ENCODE data around the gene CSNK2A1. TPM values are rescaled to one million over a fixed set of nuclear protein-coding genes. Genes with fewer than 3 reads are reported as not detected.

The CSNK2A1 gene
- total RNA-seq (2014; rRNA removed; shearing (Covaris generic)) = 244 and 252 TPM in 2 replicates
- 73.2 and 85.1 TPM in 2 replicates for polyA plus RNA-seq (2016; fragmentation: Nextera tagmentation; extraction: Ambion mirVana)
- long read RNA-seq, full-length matches to known transcripts = 36 of 59 reads
- long read RNA-seq, partial matches to known transcripts = 3 of 59 reads
- long read RNA-seq, other reads (novel, unspliced or antisense) = 20 of 59 reads

- H2AFZ ChIP-seq = peak within 1 kb of the TSS; percentile 1
- H3F3A ChIP-seq (replicated peaks; ENCODE audit: low read depth) = no peaks in the 10 kb centered on the region
- peaks cover 44% of the 10 kb centered on the region for H3K4me1 Mint-ChIP-seq
- H4K20me1 ChIP-seq (replicated peaks; ENCODE audit: insufficient read depth) = peaks cover 42% of the 10 kb centered on the region
- H3K27me3 ChIP-seq (ENCODE audit: insufficient read depth) = peaks cover 9% of the 10 kb centered on the region; the same call in 1 of the 2 replicates
- peak within 1 kb of the TSS; percentile 88 for H3K4me3 Mint-ChIP-seq
- peak; percentile 95 for ATAC-seq
- peaks cover 25% of the 10 kb centered on the region for H3K36me3 Mint-ChIP-seq (ENCODE audit: low read depth)
- H3K4me1 ChIP-seq (ENCODE audit: insufficient read depth) = peaks cover 32% of the 10 kb centered on the region
- no peaks in the 10 kb centered on the region for H3K9me2 ChIP-seq (ENCODE audit: insufficient read depth)
- peak; percentile 98 for DNase-seq (ENCODE audit: low spot score)
- peaks cover 3% of the 10 kb centered on the region; the same call in 1 of the 3 replicates for H3K9me3 Mint-ChIP-seq
- H3K27ac Mint-ChIP-seq = peak within 1 kb of the TSS; percentile 99
- H3K4me3 ChIP-seq = peak within 1 kb of the TSS; percentile 98
- H3K27ac ChIP-seq (ENCODE audit: low read depth) = peak within 1 kb of the TSS; percentile 93
- H3K27me3 Mint-ChIP-seq (ENCODE audit: insufficient read depth, low read depth, poor library complexity) = peaks cover 5% of the 10 kb centered on the region
- H3K36me3 ChIP-seq (ENCODE audit: insufficient read depth) = no peaks in the 10 kb centered on the region
- peak within 1 kb of the TSS; percentile 92 for H3K4me2 ChIP-seq
- TF ChIP-seq NANOG (IDR thresholded peaks at IDR 0.05; ENCODE audit: borderline replicate concordance) (no peak), ETS1 (IDR thresholded peaks at IDR 0.05) (peak; percentile 89), STAT1 (IDR thresholded peaks at IDR 0.05; ENCODE audit: unreplicated experiment) (no peak), REST (IDR thresholded peaks at IDR 0.05; ENCODE audit: unreplicated experiment) (no peak), POLR2AphosphoS5 (IDR thresholded peaks at IDR 0.05; ENCODE audit: low read depth) (peak; percentile 95), CTCF (conservative IDR thresholded peaks at IDR 0.05; ENCODE audit: low read depth in 2 of 2) (no peak), EZH2 (IDR thresholded peaks at IDR 0.05; ENCODE audit: low read depth, unreplicated experiment) (no peak), ZNF462 (CRISPR knock-in tag; IDR thresholded peaks at IDR 0.05) (no peak)
- peaks cover 50% of the 10 kb centered on the region for H3K79me2 ChIP-seq (replicated peaks; ENCODE audit: insufficient read depth)
Measured at GRCh38 chr20:543369-544152, at the start of gene CSNK2A1. CSNK2A1 (minus strand) TSS chr20:543790; CDS start chr20:508551, 35,239 bp downstream.
